Measurements from ENCODE around the gene GLMP. TPM values are rescaled to one million over a fixed set of nuclear protein-coding genes. Genes with fewer than 3 reads are reported as not detected.

GLMP gene
- total and polyA plus RNA-seq, 2 of the 13 experiments (the other 11 are each of a cell fraction or from before 2014, with no cell fraction given), result 44.6 to 75.8 TPM

DNA sequence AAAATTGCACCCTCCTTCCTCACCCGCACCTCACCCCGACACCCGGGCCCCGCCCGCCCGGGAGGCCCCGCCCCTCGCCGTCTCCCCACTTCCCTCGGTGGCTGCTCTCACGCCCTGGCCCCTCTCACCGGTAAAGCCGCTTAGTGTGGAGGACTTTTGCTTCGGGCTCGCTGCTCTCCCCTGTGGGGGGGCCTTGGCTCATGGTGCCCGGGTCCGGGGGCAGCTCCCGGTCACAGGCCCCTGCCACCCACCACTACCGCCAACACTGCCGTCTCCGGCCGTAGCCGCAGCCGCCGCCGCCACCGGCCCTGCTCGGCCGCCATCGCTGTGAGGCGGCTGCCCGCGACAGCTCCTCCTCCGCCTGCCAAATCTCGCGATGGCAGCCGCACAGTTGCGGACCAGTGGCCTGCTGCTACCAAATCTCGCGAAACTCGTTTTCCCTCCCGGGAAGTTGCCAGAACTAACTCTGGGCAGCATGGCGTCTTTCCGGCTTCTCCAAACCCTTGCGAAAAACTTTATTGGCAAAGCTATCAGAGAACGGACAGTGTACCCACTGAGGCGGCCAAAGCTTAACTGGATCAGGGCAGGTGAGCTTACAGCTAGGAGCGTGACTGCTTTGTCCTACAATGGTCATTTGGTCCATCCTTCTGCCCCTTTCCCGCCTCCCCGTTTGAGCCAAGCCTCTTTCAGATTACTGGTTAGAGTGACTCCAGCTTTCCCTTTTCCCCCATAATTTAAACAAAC, 12.8 kb downstream of the GLMP start, which contains the start of gene SMG5 (continued):
- TF ChIP-seq ZNF343 (CRISPR knock-in tag; IDR thresholded peaks at IDR 0.05) (peak; percentile 71; the same call in 1 of the 2 replicates), ZNF460 (CRISPR knock-in tag; IDR thresholded peaks at IDR 0.05; ENCODE audit: borderline replicate concordance) (no peak; the same call in 1 of the 2 replicates), ZNF382 (CRISPR knock-in tag; IDR thresholded peaks at IDR 0.05; ENCODE audit: borderline replicate concordance) (no peak), THAP11 (CRISPR knock-in tag; IDR thresholded peaks at IDR 0.05) (peak; percentile 95), HOXA9 (CRISPR knock-in tag; IDR thresholded peaks at IDR 0.05; ENCODE audit: borderline replicate concordance) (no peak), MTA3 (CRISPR knock-in tag; IDR thresholded peaks at IDR 0.05) (no peak), ZKSCAN1 (IDR thresholded peaks at IDR 0.05; ENCODE audit: low read length) (peak; percentile 81; the same call in 1 of the 2 replicates), MEIS2 (CRISPR knock-in tag; IDR thresholded peaks at IDR 0.05) (peak; percentile 48; the same call in 1 of the 2 replicates), CCDC6 (CRISPR knock-in tag; IDR thresholded peaks at IDR 0.05) (peak; percentile 70; the same call in 1 of the 2 replicates), HMG20A (CRISPR knock-in tag; IDR thresholded peaks at IDR 0.05; ENCODE audit: borderline replicate concordance) (no peak), ZNF703 (CRISPR knock-in tag; IDR thresholded peaks at IDR 0.05; ENCODE audit: borderline replicate concordance) (0 out of 2 replicates have a peak, but pooled peaks have one; percentile 62), ZNF572 (CRISPR knock-in tag; IDR thresholded peaks at IDR 0.05) (no peak), POLR2G (IDR thresholded peaks at IDR 0.05; ENCODE audit: low read depth, low read length) (peak; percentile 98)
- TF ChIP-seq, protein P1, sequence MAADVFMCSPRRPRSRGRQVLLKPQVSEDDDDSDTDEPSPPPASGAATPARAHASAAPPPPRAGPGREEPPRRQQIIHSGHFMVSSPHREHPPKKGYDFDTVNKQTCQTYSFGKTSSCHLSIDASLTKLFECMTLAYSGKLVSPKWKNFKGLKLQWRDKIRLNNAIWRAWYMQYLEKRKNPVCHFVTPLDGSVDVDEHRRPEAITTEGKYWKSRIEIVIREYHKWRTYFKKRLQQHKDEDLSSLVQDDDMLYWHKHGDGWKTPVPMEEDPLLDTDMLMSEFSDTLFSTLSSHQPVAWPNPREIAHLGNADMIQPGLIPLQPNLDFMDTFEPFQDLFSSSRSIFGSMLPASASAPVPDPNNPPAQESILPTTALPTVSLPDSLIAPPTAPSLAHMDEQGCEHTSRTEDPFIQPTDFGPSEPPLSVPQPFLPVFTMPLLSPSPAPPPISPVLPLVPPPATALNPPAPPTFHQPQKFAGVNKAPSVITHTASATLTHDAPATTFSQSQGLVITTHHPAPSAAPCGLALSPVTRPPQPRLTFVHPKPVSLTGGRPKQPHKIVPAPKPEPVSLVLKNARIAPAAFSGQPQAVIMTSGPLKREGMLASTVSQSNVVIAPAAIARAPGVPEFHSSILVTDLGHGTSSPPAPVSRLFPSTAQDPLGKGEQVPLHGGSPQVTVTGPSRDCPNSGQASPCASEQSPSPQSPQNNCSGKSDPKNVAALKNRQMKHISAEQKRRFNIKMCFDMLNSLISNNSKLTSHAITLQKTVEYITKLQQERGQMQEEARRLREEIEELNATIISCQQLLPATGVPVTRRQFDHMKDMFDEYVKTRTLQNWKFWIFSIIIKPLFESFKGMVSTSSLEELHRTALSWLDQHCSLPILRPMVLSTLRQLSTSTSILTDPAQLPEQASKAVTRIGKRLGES (CRISPR knock-in tag; IDR thresholded peaks at IDR 0.05; ENCODE audit: borderline replicate concordance), result no peak
- TF ChIP-seq, protein P2, sequence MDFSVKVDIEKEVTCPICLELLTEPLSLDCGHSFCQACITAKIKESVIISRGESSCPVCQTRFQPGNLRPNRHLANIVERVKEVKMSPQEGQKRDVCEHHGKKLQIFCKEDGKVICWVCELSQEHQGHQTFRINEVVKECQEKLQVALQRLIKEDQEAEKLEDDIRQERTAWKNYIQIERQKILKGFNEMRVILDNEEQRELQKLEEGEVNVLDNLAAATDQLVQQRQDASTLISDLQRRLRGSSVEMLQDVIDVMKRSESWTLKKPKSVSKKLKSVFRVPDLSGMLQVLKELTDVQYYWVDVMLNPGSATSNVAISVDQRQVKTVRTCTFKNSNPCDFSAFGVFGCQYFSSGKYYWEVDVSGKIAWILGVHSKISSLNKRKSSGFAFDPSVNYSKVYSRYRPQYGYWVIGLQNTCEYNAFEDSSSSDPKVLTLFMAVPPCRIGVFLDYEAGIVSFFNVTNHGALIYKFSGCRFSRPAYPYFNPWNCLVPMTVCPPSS (IDR thresholded peaks at IDR 0.05), result no peak
- TF ChIP-seq, protein P3, sequence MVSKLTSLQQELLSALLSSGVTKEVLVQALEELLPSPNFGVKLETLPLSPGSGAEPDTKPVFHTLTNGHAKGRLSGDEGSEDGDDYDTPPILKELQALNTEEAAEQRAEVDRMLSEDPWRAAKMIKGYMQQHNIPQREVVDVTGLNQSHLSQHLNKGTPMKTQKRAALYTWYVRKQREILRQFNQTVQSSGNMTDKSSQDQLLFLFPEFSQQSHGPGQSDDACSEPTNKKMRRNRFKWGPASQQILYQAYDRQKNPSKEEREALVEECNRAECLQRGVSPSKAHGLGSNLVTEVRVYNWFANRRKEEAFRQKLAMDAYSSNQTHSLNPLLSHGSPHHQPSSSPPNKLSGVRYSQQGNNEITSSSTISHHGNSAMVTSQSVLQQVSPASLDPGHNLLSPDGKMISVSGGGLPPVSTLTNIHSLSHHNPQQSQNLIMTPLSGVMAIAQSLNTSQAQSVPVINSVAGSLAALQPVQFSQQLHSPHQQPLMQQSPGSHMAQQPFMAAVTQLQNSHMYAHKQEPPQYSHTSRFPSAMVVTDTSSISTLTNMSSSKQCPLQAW (CRISPR knock-in tag; IDR thresholded peaks at IDR 0.05), result peak; percentile 88
- TF ChIP-seq, protein P4, sequence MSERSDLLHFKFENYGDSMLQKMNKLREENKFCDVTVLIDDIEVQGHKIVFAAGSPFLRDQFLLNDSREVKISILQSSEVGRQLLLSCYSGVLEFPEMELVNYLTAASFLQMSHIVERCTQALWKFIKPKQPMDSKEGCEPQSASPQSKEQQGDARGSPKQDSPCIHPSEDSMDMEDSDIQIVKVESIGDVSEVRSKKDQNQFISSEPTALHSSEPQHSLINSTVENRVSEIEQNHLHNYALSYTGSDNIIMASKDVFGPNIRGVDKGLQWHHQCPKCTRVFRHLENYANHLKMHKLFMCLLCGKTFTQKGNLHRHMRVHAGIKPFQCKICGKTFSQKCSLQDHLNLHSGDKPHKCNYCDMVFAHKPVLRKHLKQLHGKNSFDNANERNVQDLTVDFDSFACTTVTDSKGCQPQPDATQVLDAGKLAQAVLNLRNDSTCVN (CRISPR knock-in tag; IDR thresholded peaks at IDR 0.05; ENCODE audit: borderline replicate concordance), result peak; percentile 27; the same call in 1 of the 2 replicates
- TF ChIP-seq, protein P5, sequence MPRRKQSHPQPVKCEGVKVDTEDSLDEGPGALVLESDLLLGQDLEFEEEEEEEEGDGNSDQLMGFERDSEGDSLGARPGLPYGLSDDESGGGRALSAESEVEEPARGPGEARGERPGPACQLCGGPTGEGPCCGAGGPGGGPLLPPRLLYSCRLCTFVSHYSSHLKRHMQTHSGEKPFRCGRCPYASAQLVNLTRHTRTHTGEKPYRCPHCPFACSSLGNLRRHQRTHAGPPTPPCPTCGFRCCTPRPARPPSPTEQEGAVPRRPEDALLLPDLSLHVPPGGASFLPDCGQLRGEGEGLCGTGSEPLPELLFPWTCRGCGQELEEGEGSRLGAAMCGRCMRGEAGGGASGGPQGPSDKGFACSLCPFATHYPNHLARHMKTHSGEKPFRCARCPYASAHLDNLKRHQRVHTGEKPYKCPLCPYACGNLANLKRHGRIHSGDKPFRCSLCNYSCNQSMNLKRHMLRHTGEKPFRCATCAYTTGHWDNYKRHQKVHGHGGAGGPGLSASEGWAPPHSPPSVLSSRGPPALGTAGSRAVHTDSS (CRISPR knock-in tag; conservative IDR thresholded peaks at IDR 0.05), result no peak
